Tibial nerve (tissue), 4 donors: Measurements from ENCODE around the gene CAMK1D.

Experiments used
- CTCF ChIP-seq, 5 experiments: fragments of 200-600 bp in 3 of 5; fragments of 450-650 bp in 2 of 5; sonication (generic) in 3 of 5; IDR thresholded peaks; one replicate each; pipeline ENCODE4 v1.5.1; 2016 to 2019; ENCODE audit warnings: antibody characterized with exemption in 5 of 5, mild to moderate bottlenecking in 3 of 5, moderate library complexity in 2 of 5
- EP300 ChIP-seq, 2 donors: sonication (generic); formaldehyde crosslinking; IDR thresholded peaks; one replicate each; pipeline ENCODE4 v1.6.1; 2017; ENCODE audit warnings: antibody characterized with exemption in 2 of 2, mild to moderate bottlenecking in 1 of 2

GRCh38 chr10:12826800-12827372 lies 477.5 kb downstream of the CAMK1D start:
- no peak for TF ChIP-seq EP300 (IDR thresholded peaks at IDR 0.05)
- TF ChIP-seq CTCF (IDR thresholded peaks at IDR 0.05) = no peak
